Panc1 (cell line): Measurements from ENCODE around the gene CDH8.

ENCODE experiments used
- TCF7L2 ChIP-seq: IDR thresholded peaks from 2 replicates; pipeline ENCODE4 v1.6.1; 2011; ENCODE audit warnings: mild to moderate bottlenecking, low read depth, low read length, inconsistent platforms
- TF ChIP-seq, protein P1 (sequence below): fragments of 450-650 bp; IDR thresholded peaks from 2 replicates; pipeline ENCODE4 v1.5.1; 2017; ENCODE audit warnings: mild to moderate bottlenecking

DNA sequence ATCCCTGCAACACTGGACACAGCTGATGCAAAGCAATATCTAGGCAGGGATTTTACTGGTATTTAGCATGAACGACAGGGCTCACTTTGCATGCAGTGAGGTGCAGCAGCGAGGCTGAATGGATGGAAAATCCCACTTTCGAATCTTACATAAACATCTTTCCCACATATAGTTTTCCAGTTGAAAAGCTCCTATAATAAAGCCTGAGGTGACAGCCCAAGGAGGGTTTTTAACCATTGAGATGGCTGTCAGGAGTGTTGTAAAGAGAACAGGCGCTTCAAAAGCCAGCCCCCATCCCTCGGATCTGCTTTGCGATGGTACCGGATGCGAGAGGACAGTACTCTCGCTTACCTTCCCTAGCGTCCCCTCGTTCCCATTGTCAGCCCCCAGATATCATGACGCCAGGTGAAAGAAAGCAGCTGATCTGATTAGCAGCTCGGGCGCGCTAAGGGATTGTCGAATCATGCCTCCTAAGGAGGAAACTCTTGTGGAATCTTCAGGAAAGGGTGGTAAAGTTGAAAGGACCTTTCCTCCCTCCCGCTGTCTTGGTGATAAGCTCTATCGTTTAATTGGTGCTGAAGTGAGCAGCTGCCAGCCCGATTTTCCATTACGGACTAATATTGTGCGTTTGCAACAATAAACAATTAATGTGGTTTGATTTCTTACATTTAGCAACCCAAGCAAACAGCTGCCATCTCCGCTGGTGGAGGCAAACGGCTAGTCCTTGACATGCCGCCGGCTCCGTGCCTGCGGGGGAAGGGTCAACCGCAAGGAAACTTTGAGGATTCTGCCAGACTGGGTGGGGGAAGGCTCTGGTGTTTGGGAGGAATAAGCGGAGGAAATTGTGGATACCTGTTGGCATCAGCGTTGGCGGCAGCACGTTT, 1.8 kb downstream of the CDH8 start:
- TF ChIP-seq, protein P1, sequence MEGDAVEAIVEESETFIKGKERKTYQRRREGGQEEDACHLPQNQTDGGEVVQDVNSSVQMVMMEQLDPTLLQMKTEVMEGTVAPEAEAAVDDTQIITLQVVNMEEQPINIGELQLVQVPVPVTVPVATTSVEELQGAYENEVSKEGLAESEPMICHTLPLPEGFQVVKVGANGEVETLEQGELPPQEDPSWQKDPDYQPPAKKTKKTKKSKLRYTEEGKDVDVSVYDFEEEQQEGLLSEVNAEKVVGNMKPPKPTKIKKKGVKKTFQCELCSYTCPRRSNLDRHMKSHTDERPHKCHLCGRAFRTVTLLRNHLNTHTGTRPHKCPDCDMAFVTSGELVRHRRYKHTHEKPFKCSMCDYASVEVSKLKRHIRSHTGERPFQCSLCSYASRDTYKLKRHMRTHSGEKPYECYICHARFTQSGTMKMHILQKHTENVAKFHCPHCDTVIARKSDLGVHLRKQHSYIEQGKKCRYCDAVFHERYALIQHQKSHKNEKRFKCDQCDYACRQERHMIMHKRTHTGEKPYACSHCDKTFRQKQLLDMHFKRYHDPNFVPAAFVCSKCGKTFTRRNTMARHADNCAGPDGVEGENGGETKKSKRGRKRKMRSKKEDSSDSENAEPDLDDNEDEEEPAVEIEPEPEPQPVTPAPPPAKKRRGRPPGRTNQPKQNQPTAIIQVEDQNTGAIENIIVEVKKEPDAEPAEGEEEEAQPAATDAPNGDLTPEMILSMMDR, result no peak
- no peak for TF ChIP-seq TCF7L2
